ENCODE measurements around the gene CCL16. TPM values are rescaled to one million over a fixed set of nuclear protein-coding genes. Genes with fewer than 3 reads are reported as not detected.

Gene CCL16
- total RNA-seq, 6 donors from 2014 or later, result 0.20 to 0.61 TPM; not detected in 4

DNA sequence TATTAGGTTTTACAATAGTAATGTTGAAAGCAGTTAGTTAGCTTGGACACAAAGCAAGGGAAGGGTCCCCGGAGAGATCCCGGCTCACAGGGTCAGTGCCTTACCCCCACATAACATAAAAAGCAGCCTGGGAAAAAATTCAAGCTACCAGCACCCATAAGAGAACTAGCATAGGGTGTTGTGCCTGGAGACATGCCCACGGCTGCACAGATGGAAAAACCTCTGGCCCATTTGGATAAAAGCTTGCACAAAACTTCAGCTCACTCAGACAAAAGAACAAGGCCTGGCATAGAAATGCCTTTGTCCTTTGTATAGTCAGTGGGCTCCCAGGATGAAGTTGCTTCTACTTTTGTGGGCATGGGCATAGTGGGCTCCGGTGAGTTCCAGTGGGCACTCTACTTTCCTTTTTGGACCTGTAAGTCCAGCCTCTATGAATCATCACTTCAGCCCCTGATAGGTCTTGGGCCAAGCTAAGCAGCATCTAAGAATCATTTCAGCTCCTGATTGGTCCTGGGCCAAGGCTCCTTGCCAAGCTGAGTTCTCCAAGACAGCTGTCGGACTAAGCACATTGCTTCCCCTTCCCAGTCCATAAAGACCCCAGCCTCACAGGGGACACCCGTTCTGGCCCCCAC is 49.4 kb downstream of the CCL16 start:
- Histone ChIP-seq H3K27me3 (no peaks in the 10 kb centered on the region), H3K4me1 (peaks cover 11 to 15% (median 13%) of the 10 kb centered on the region in 4 donors), H3K9me3 (no peaks in the 10 kb centered on the region), H3K36me3 (no peaks in the 10 kb centered on the region), H3K4me3 (no peak overlapping the region), H3K27ac (no peak overlapping the region)
- WGBS, 2 donors, result 81 to 82% methylated on average over 5 to 6 of the region's 6 CpGs
- TF ChIP-seq EP300 (IDR thresholded peaks at IDR 0.05) (no peak), POLR2A (IDR thresholded peaks at IDR 0.05) (no peak), CTCF (IDR thresholded peaks at IDR 0.05) (no peak), POLR2AphosphoS5 (IDR thresholded peaks at IDR 0.05) (no peak)
- no peak for ATAC-seq (ENCODE audit: low FRiP score in 2 of 2)
- DNase-seq, result no peak

GRCh38 chr17:35930211-35931065 is 50.9 kb downstream of the CCL16 start, which contains the start of gene RDM1:
RDM1 (minus strand) TSS chr17:35930773; CDS start chr17:35930727, 46 bp downstream.
- TF ChIP-seq POLR2AphosphoS5 (IDR thresholded peaks at IDR 0.05) (no peak), EP300 (IDR thresholded peaks at IDR 0.05) (no peak), POLR2A (IDR thresholded peaks at IDR 0.05) (no peak), CTCF (IDR thresholded peaks at IDR 0.05) (no peak)
- no peaks in the 10 kb centered on the region for H3K9me3 ChIP-seq
- ATAC-seq (ENCODE audit: low FRiP score in 2 of 2), result peak; percentile 74 to 86
- H3K27ac ChIP-seq, result no peak within 1 kb of the TSS
- peaks cover 11 to 15% (median 13%) of the 10 kb centered on the region in 4 donors for H3K4me1 ChIP-seq
- H3K4me3 ChIP-seq, result peak within 1 kb of the TSS in 3 of 4 donors; percentile 34 to 50 (median 44)
- WGBS, 2 donors, result 3 to 5% methylated on average over 11 to 35 of the region's 35 CpGs
- H3K27me3 ChIP-seq, result no peaks in the 10 kb centered on the region
- peak; percentile 61 to 90 for DNase-seq
- H3K36me3 ChIP-seq, result no peaks in the 10 kb centered on the region

- Histone ChIP-seq H3K4me3 (no peak overlapping the region), H3K36me3 (no peaks in the 10 kb centered on the region), H3K27ac (no peak overlapping the region), H3K27me3 (no peaks in the 10 kb centered on the region), H3K9me3 (no peaks in the 10 kb centered on the region), H3K4me1 (peaks cover 11 to 15% (median 13%) of the 10 kb centered on the region in 4 donors)
- ATAC-seq (ENCODE audit: low FRiP score in 2 of 2) (no peak), DNase-seq (no peak)
- TF ChIP-seq EP300 (IDR thresholded peaks at IDR 0.05), result no peak
- TF ChIP-seq CTCF (IDR thresholded peaks at IDR 0.05), result no peak
- no peak for TF ChIP-seq POLR2A (IDR thresholded peaks at IDR 0.05)
- no peak for TF ChIP-seq POLR2AphosphoS5 (IDR thresholded peaks at IDR 0.05)
These were observed 53.6 kb downstream of the CCL16 start for GRCh38 chr17:35927714-35928113.

Other genes starting within 250 kb of the CCL16 start
- gene RASL10B, start 249.9 kb downstream of the CCL16 start, total RNA-seq, result 1 to 10 TPM; 1.0 to 4.1 (median 1.7) TPM
- 1 to 10 TPM in 5 of 6 donors, under 1 TPM in 1; 0.37 to 7.4 (median 3.3) TPM for gene GAS2L2, start 228.3 kb downstream of the CCL16 start, total RNA-seq
- gene C17orf50, start 220.6 kb downstream of the CCL16 start, total RNA-seq, result 1 to 10 TPM in 1 of 6 donors, under 1 TPM in 1, not detected in 4; 0.46 to 1.1 TPM
- gene MMP28, start 185.9 kb downstream of the CCL16 start, total RNA-seq, result 100 to 1,000 TPM in 3 of 6 donors, 10 to 100 TPM in 3; 51.1 to 134 (median 98.5) TPM
- 100 to 1,000 TPM in 2 of 6 donors, 10 to 100 TPM in 4; 42.4 to 137 (median 93.0) TPM for gene TAF15, start 172.0 kb downstream of the CCL16 start, total RNA-seq
- under 1 TPM in 2 of 6 donors, not detected in 4; 0.13 to 0.30 TPM for gene HEATR9, start 112.6 kb downstream of the CCL16 start, total RNA-seq
- gene CCL5, start 101.1 kb downstream of the CCL16 start, total RNA-seq, result 10 to 100 TPM; 11.5 to 17.6 (median 15.3) TPM
- gene RDM1, start 50.7 kb downstream of the CCL16 start, total RNA-seq, result not detected
- gene LYZL6, start 37.8 kb downstream of the CCL16 start, total RNA-seq, result not detected
- gene CCL14, start 5.2 kb upstream of the CCL16 start, total RNA-seq, result 10 to 100 TPM in 2 of 6 donors, 1 to 10 TPM in 4; 1.0 to 90.7 (median 5.6) TPM
- 1 to 10 TPM in 2 of 6 donors, under 1 TPM in 2, not detected in 2; 0.72 to 2.6 (median 1.4) TPM for gene CCL15, start 20.1 kb upstream of the CCL16 start, total RNA-seq
- gene CCL23, start 36.5 kb upstream of the CCL16 start, total RNA-seq, result 10 to 100 TPM in 4 of 6 donors, 1 to 10 TPM in 1, not detected in 1; 6.9 to 40.0 (median 16.6) TPM
- 100 to 1,000 TPM in 4 of 6 donors, 10 to 100 TPM in 2; 50.3 to 250 (median 169) TPM for gene CCL18, start 82.8 kb upstream of the CCL16 start, total RNA-seq
- 10 to 100 TPM in 2 of 6 donors, 1 to 10 TPM in 3, under 1 TPM in 1; 0.55 to 24.9 (median 2.9) TPM for gene CCL3, start 108.6 kb upstream of the CCL16 start, total RNA-seq
- gene CCL4, start 122.3 kb upstream of the CCL16 start, total RNA-seq, result 10 to 100 TPM in 4 of 6 donors, 1 to 10 TPM in 2; 5.7 to 24.0 (median 14.1) TPM
- 1 to 10 TPM in 5 of 6 donors, not detected in 1; 3.6 to 8.9 (median 7.0) TPM for gene TBC1D3B, start 195.1 kb upstream of the CCL16 start, total RNA-seq
- gene CCL3L1, start 215.3 kb upstream of the CCL16 start, total RNA-seq, result 1 to 10 TPM in 2 of 6 donors, under 1 TPM in 1, not detected in 3; 0.54 to 8.4 (median 5.8) TPM
- gene CCL4L2, start 229.6 kb upstream of the CCL16 start, total RNA-seq, result 10 to 100 TPM in 1 of 6 donors, 1 to 10 TPM in 4, not detected in 1; 1.7 to 12.6 (median 3.0) TPM

Measured in upper lobe of left lung (tissue), 6 donors.